ENCODE data around the gene MT3. TPM values are rescaled to one million over a fixed set of nuclear protein-coding genes. Genes with fewer than 3 reads are reported as not detected.

The MT3 gene
- total RNA-seq, 3 donors from 2014 or later (not counting 1 experiment from before 2014, with no cell fraction given) = not detected

DNA sequence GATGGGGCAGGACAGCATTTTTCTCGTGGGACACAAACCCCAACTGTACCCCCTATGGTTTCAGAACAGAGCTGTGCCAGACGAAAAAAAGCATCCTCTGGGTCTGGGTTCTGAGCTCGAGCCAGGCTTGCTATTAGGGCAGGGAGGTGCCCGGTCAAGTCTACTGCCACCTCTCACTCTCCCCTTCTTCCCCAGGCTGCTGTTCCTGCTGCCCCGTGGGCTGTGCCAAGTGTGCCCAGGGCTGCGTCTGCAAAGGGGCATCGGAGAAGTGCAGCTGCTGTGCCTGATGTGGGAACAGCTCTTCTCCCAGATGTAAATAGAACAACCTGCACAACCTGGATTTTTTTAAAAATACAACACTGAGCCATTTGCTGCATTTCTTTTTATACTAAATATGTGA, 37.4 kb downstream of the MT3 start:
- Histone ChIP-seq H3K27me3 (ENCODE audit: control insufficient read depth, insufficient read depth, low read length) (peaks cover 18% of the 10 kb centered on the region), H3K4me1 (ENCODE audit: control insufficient read depth, insufficient read depth, low read length) (peaks cover 17% of the 10 kb centered on the region), H3K36me3 (ENCODE audit: control insufficient read depth, insufficient read depth, low read length) (no peaks in the 10 kb centered on the region), H3K4me3 (ENCODE audit: low read length) (no peak overlapping the region), H3K27ac (ENCODE audit: low read length) (no peak overlapping the region), H3K9me3 (ENCODE audit: control insufficient read depth, insufficient read depth, low read length) (no peaks in the 10 kb centered on the region)
- DNase-seq (no peak), ATAC-seq (no peak)
- Mint-ChIP-seq H3K27me3 (ENCODE audit: low read depth in 2 of 2) (peaks cover 46 to 57% of the 10 kb centered on the region in 2 donors), H3K9me3 (no peaks in the 10 kb centered on the region), H3K4me1 (peaks cover 9 to 14% of the 10 kb centered on the region in 2 donors), H3K36me3 (no peaks in the 10 kb centered on the region), H3K4me3 (no peak overlapping the region), H3K27ac (no peak overlapping the region)
- TF ChIP-seq, protein P1, sequence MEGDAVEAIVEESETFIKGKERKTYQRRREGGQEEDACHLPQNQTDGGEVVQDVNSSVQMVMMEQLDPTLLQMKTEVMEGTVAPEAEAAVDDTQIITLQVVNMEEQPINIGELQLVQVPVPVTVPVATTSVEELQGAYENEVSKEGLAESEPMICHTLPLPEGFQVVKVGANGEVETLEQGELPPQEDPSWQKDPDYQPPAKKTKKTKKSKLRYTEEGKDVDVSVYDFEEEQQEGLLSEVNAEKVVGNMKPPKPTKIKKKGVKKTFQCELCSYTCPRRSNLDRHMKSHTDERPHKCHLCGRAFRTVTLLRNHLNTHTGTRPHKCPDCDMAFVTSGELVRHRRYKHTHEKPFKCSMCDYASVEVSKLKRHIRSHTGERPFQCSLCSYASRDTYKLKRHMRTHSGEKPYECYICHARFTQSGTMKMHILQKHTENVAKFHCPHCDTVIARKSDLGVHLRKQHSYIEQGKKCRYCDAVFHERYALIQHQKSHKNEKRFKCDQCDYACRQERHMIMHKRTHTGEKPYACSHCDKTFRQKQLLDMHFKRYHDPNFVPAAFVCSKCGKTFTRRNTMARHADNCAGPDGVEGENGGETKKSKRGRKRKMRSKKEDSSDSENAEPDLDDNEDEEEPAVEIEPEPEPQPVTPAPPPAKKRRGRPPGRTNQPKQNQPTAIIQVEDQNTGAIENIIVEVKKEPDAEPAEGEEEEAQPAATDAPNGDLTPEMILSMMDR (IDR thresholded peaks at IDR 0.05) = no peak
- intact Hi-C loops (cut with micrococcal nuclease) = no loop called here
- WGBS (ENCODE audit: insufficient coverage) = 70% methylated on average over 7 of the region's 7 CpGs

DNA sequence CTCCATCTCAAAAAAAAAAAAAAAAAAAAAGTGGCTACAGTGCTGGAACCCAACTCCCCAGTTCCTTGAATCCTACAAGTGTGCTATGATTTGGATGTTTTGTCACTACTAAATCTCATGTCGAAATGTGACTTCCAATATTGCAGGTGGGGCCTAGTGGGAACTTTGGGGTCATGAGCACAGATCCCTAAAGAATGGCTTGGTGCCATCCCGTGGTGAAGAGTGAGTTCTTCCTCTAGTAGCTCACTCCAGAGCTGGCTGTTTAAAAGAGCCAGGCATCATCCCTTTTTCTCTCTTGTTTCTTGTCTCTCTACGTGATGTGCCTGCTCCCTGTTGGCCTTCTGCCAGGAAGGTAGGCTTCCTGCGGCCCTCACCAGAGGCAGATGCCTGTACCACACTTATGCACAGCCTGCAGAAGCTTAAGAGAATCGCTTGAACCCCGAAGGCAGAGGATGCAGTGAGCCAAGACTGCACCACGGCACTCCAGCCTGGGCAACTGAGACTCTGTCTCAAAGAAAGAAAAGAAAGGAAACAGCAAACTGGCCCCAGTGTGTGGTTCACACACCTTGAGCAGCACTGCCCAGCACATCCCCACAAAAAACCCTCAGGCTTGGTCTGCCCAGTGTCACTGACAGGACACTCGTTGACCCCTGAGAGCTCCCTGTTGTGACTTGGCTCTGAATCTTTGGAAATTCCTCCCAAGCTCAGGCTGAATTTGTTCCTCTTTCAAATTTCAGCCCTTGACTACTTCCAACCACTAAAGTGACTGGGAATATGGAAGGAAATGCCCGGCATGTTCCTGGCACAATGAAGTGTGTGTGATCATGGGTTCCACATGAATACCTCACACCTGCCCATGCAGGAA, 39.4 kb downstream of the MT3 start:
- no peaks in the 10 kb centered on the region for H3K36me3 ChIP-seq (ENCODE audit: control insufficient read depth, insufficient read depth, low read length)
- H3K36me3 Mint-ChIP-seq = no peaks in the 10 kb centered on the region
- no peak for ATAC-seq
- DNase-seq = no peak
- H3K27ac ChIP-seq (ENCODE audit: low read length) = no peak overlapping the region
- H3K4me1 Mint-ChIP-seq = peaks cover 12 to 22% of the 10 kb centered on the region in 2 donors
- intact Hi-C loops (cut with micrococcal nuclease) = no loop called here
- TF ChIP-seq, protein P1 (IDR thresholded peaks at IDR 0.05) = no peak
- peaks cover 56 to 58% of the 10 kb centered on the region in 2 donors for H3K27me3 Mint-ChIP-seq (ENCODE audit: low read depth in 2 of 2)
- no peak overlapping the region for H3K4me3 ChIP-seq (ENCODE audit: low read length)
- H3K9me3 ChIP-seq (ENCODE audit: control insufficient read depth, insufficient read depth, low read length) = no peaks in the 10 kb centered on the region
- 77% methylated on average over 9 of the region's 9 CpGs for WGBS (ENCODE audit: insufficient coverage)
- no peak overlapping the region for H3K27ac Mint-ChIP-seq
- peaks cover 23% of the 10 kb centered on the region for H3K4me1 ChIP-seq (ENCODE audit: control insufficient read depth, insufficient read depth, low read length)
- H3K9me3 Mint-ChIP-seq = no peaks in the 10 kb centered on the region
- peaks cover 30% of the 10 kb centered on the region for H3K27me3 ChIP-seq (ENCODE audit: control insufficient read depth, insufficient read depth, low read length)
- H3K4me3 Mint-ChIP-seq = no peak overlapping the region

DNA sequence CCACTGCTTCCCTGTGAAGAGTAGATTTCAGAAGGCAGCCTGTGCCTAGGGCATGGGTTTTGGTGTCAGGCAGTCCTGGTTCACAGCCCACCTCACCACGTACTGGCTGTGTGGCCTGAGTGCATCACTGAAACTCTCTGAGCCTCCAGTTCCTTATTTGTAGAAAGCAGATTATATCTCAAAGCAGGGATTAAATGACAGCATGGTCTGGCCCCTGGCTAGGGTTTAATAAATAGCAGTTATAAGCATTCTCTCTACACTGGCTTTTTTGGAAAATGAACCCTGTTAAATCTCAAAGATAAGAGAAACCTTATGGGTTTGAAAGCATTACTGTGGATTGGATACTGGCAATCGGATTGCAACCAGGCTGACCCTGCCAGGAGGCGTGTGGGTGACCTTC, 40.2 kb downstream of the MT3 start:
- no peak overlapping the region for H3K27ac ChIP-seq (ENCODE audit: low read length)
- H3K4me3 Mint-ChIP-seq = no peak overlapping the region
- no peaks in the 10 kb centered on the region for H3K9me3 Mint-ChIP-seq
- no peaks in the 10 kb centered on the region for H3K36me3 Mint-ChIP-seq
- no peak overlapping the region for H3K27ac Mint-ChIP-seq
- TF ChIP-seq, protein P1 (IDR thresholded peaks at IDR 0.05) = no peak
- no peaks in the 10 kb centered on the region for H3K9me3 ChIP-seq (ENCODE audit: control insufficient read depth, insufficient read depth, low read length)
- H3K4me1 Mint-ChIP-seq = peaks cover 12 to 22% of the 10 kb centered on the region in 2 donors
- no peak overlapping the region for H3K4me3 ChIP-seq (ENCODE audit: low read length)
- DNase-seq (no peak), ATAC-seq (no peak)
- WGBS (ENCODE audit: insufficient coverage) = 89% methylated on average over 3 of the region's 3 CpGs
- H3K27me3 Mint-ChIP-seq (ENCODE audit: low read depth in 2 of 2) = peaks cover 57 to 60% of the 10 kb centered on the region in 2 donors
- intact Hi-C loops (cut with micrococcal nuclease) = no loop called here
- H3K36me3 ChIP-seq (ENCODE audit: control insufficient read depth, insufficient read depth, low read length) = no peaks in the 10 kb centered on the region
- peaks cover 23% of the 10 kb centered on the region for H3K4me1 ChIP-seq (ENCODE audit: control insufficient read depth, insufficient read depth, low read length)
- H3K27me3 ChIP-seq (ENCODE audit: control insufficient read depth, insufficient read depth, low read length) = peaks cover 34% of the 10 kb centered on the region
